NCI-H2227 (cell line): ENCODE measurements around the gene POLE4.

Experiments used
- DNase-seq: peaks from one replicate; lab custom pipeline; 2025; ENCODE audit not compliant: unreplicated experiment; lab: John Stamatoyannopoulos, UW

The POLE4 gene

GRCh38 chr2:74939919-74940812 lies 18.3 kb upstream of the POLE4 start:
- no peak for DNase-seq

GRCh38 chr2:74941284-74941683 lies 17.2 kb upstream of the POLE4 start:
- no peak for DNase-seq

GRCh38 chr2:74942263-74942662 lies 16.2 kb upstream of the POLE4 start:
- DNase-seq, result no peak

- DNase-seq, result no peak
These were observed 13.3 kb upstream of the POLE4 start for GRCh38 chr2:74944987-74945787.

- no peak for DNase-seq
These were observed 12.6 kb upstream of the POLE4 start for GRCh38 chr2:74945788-74946331.

GRCh38 chr2:74947703-74948102 lies 10.7 kb upstream of the POLE4 start:
- DNase-seq, result no peak

GRCh38 chr2:74948779-74949178 lies 9.7 kb upstream of the POLE4 start:
- DNase-seq, result no peak

GRCh38 chr2:74951211-74951754 lies 7.2 kb upstream of the POLE4 start:
- no peak for DNase-seq

GRCh38 chr2:74952575-74952974 lies 5.9 kb upstream of the POLE4 start:
- no peak for DNase-seq

GRCh38 chr2:74953796-74954499 lies 4.5 kb upstream of the POLE4 start:
- no peak for DNase-seq

- no peak for DNase-seq
These were observed 4.0 kb upstream of the POLE4 start for GRCh38 chr2:74954500-74954874.

- no peak for DNase-seq
These were observed 563 bp upstream of the POLE4 start for GRCh38 chr2:74957886-74958273.

- DNase-seq, result no peak
These were observed 786 bp downstream of the POLE4 start for GRCh38 chr2:74959106-74959751.

GRCh38 chr2:74966887-74967286 lies 8.4 kb downstream of the POLE4 start:
- no peak for DNase-seq

- DNase-seq, result peak; percentile 56
These were observed 16.6 kb downstream of the POLE4 start for GRCh38 chr2:74975016-74975415.

GRCh38 chr2:74979844-74980243 lies 21.4 kb downstream of the POLE4 start:
- no peak for DNase-seq

- no peak for DNase-seq
These were observed 24.1 kb downstream of the POLE4 start for GRCh38 chr2:74982577-74982976.

- no peak for DNase-seq
These were observed 25.4 kb downstream of the POLE4 start for GRCh38 chr2:74983631-74984392.

GRCh38 chr2:74984947-74985637 lies 26.6 kb downstream of the POLE4 start:
- no peak for DNase-seq
